Vagina (tissue), 2 donors: ENCODE measurements around the gene YIPF1. TPM values are rescaled to one million over a fixed set of nuclear protein-coding genes. Genes with fewer than 3 reads are reported as not detected.
"Not testable (repeated sequence)": the region's sequence is repeated elsewhere in the genome, so short reads cannot be mapped to it uniquely, and the experiment has no call there.

Experiments
- DNase-seq, 2 donors: peaks; one replicate each; pipeline ENCODE4 v3.0.0-alpha.2; 2017; ENCODE audit errors: extremely low spot score in 2 of 2
- H3K27ac ChIP-seq: fragments of 200-600 bp; sonication (generic); one replicate; pipeline ENCODE4 v1.5.1; 2019
- H3K27me3 ChIP-seq: fragments of 200-600 bp; sonication (generic); one replicate; pipeline ENCODE4 v1.5.1; 2019
- H3K36me3 ChIP-seq, 2 donors: fragments of 200-600 bp; sonication (generic); one replicate each; pipeline ENCODE4 v1.5.1; 2017 to 2019
- H3K4me1 ChIP-seq: fragments of 200-600 bp; sonication (generic); one replicate; pipeline ENCODE4 v1.5.1; 2019
- H3K4me3 ChIP-seq, 2 donors: fragments of 200-600 bp; sonication (generic); 1 replicate in 1 of 2; 2 replicates in 1 of 2; pipeline ENCODE4 v1.5.1; 2016 to 2019
- H3K9me3 ChIP-seq: fragments of 200-600 bp; sonication (generic); one replicate; pipeline ENCODE4 v1.5.1; 2019
- CTCF ChIP-seq, 3 experiments: fragments of 450-650 bp in 2 of 3; fragments of 200-600 bp in 1 of 3; sonication (generic) in 1 of 3; IDR thresholded peaks; one replicate each; pipeline ENCODE4 v1.5.1; 2017 to 2019; ENCODE audit warnings: antibody characterized with exemption in 3 of 3, mild to moderate bottlenecking in 2 of 3, moderate library complexity in 2 of 3
- POLR2A ChIP-seq, 2 donors: fragments of 450-650 bp; IDR thresholded peaks; one replicate each; pipeline ENCODE4 v1.6.1; 2017; ENCODE audit warnings: antibody characterized with exemption in 2 of 2, mild to moderate bottlenecking in 2 of 2, moderate library complexity in 2 of 2
- POLR2AphosphoS5 ChIP-seq, 2 donors: sonication (generic); formaldehyde crosslinking; IDR thresholded peaks; one replicate each; pipeline ENCODE4 v1.9.0; 2017; ENCODE audit warnings: antibody characterized with exemption in 2 of 2, mild to moderate bottlenecking in 2 of 2, low read depth in 1 of 2; ENCODE audit not compliant: insufficient read depth in 1 of 2
- intact Hi-C: fragments of 100-400 bp; cut with DNase I; formaldehyde crosslinking; loops from one replicate; pipeline ENCODE4 v1.15.1; 2023
- total RNA-seq: library from RNA; depleted of rRNA; stranded (reverse); fragments of >200 nt; gene quantifications from one replicate; pipeline ENCODE4 v1.2.3, GENCODE V29; 2016

YIPF1 gene
- total RNA-seq, 1 donor from 2014 or later: 22.1 TPM

- TF ChIP-seq POLR2A (IDR thresholded peaks at IDR 0.05) (no peak), POLR2AphosphoS5 (IDR thresholded peaks at IDR 0.05; ENCODE audit: insufficient read depth in 1 of 2, low read depth in 1 of 2) (no peak), CTCF (IDR thresholded peaks at IDR 0.05) (no peak)
- intact Hi-C loops: loop anchor here (5.0 kb wide), 1 partner anchor 57 kb away; the partner anchor contains the start of genes IFT25 and LRRC42
- no peak for DNase-seq
Measured at GRCh38 chr1:53890522-53890941, 935 bp upstream of the YIPF1 start.

GRCh38 chr1:53888681-53889080 lies 916 bp downstream of the YIPF1 start:
- DNase-seq: no peak
- H3K27me3 ChIP-seq: no peaks in the 10 kb centered on the region
- H3K36me3 ChIP-seq: peaks cover 0 to 5% of the 10 kb centered on the region in 2 donors
- intact Hi-C loops: no loop called here
- H3K9me3 ChIP-seq: no peaks in the 10 kb centered on the region
- peak overlapping the region; percentile 58 for H3K27ac ChIP-seq
- peak overlapping the region; percentile 91 to 94 for H3K4me3 ChIP-seq
- TF ChIP-seq POLR2AphosphoS5 (IDR thresholded peaks at IDR 0.05; ENCODE audit: insufficient read depth in 1 of 2, low read depth in 1 of 2): no peak
- no peak for TF ChIP-seq POLR2A (IDR thresholded peaks at IDR 0.05)
- TF ChIP-seq CTCF (IDR thresholded peaks at IDR 0.05): no peak
- peaks cover 19% of the 10 kb centered on the region for H3K4me1 ChIP-seq

More at GRCh38 chr1:53890522-53890941, 935 bp upstream of the YIPF1 start:
- no peaks in the 10 kb centered on the region for H3K27me3 ChIP-seq
- H3K9me3 ChIP-seq: no peaks in the 10 kb centered on the region
- H3K27ac ChIP-seq: no peak overlapping the region
- H3K4me1 ChIP-seq: peaks cover 22% of the 10 kb centered on the region
- peak overlapping the region; percentile 91 to 94 for H3K4me3 ChIP-seq
- H3K36me3 ChIP-seq: peaks cover 0 to 5% of the 10 kb centered on the region in 2 donors

GRCh38 chr1:53883600-53883999 lies 6.0 kb downstream of the YIPF1 start:
- H3K27ac ChIP-seq, H3K4me1 ChIP-seq, H3K27me3 ChIP-seq, H3K9me3 ChIP-seq, DNase-seq, H3K4me3 ChIP-seq, intact Hi-C loops: not testable (repeated sequence)
- peaks cover 0 to 20% of the 10 kb centered on the region in 2 donors for H3K36me3 ChIP-seq

GRCh38 chr1:53881853-53882252 lies 7.7 kb downstream of the YIPF1 start:
- H3K9me3 ChIP-seq, intact Hi-C loops, H3K4me3 ChIP-seq, H3K27ac ChIP-seq, H3K27me3 ChIP-seq, H3K4me1 ChIP-seq, DNase-seq: not testable (repeated sequence)
- H3K36me3 ChIP-seq: peaks cover 0 to 24% of the 10 kb centered on the region in 2 donors

- H3K27me3 ChIP-seq: no peaks in the 10 kb centered on the region
- H3K9me3 ChIP-seq: no peaks in the 10 kb centered on the region
- DNase-seq: no peak
- TF ChIP-seq CTCF (IDR thresholded peaks at IDR 0.05): peak; percentile 29 to 43 (median 42)
- no peak for TF ChIP-seq POLR2AphosphoS5 (IDR thresholded peaks at IDR 0.05; ENCODE audit: insufficient read depth in 1 of 2, low read depth in 1 of 2)
- peaks cover 0 to 20% of the 10 kb centered on the region in 2 donors for H3K36me3 ChIP-seq
- H3K4me3 ChIP-seq: no peak overlapping the region
- no peak overlapping the region for H3K27ac ChIP-seq
- intact Hi-C loops: no loop called here
- no peaks in the 10 kb centered on the region for H3K4me1 ChIP-seq
Measured at GRCh38 chr1:53878492-53879105, 11.0 kb downstream of the YIPF1 start.

GRCh38 chr1:53875150-53875549 lies 14.4 kb downstream of the YIPF1 start:
- intact Hi-C loops, H3K4me1 ChIP-seq, H3K4me3 ChIP-seq, H3K27ac ChIP-seq, H3K9me3 ChIP-seq, DNase-seq, H3K27me3 ChIP-seq: not testable (repeated sequence)
- H3K36me3 ChIP-seq: peaks cover 4 to 28% of the 10 kb centered on the region in 2 donors
